Esophagus muscularis mucosa (tissue), 4 donors: Measurements from ENCODE around the gene TMEM242. TPM values are rescaled to one million over a fixed set of nuclear protein-coding genes. Genes with fewer than 3 reads are reported as not detected.

Experiments used
- DNase-seq: peaks from one replicate; pipeline ENCODE4 v3.0.0-alpha.2; 2017; ENCODE audit errors: extremely low spot score
- H3K27ac ChIP-seq, 4 donors: fragments of 200-600 bp; sonication (generic); replicated peaks in 1 of 4; 1 replicate in 3 of 4; 2 replicates in 1 of 4; pipeline ENCODE4 v1.5.1; 2016 to 2019; ENCODE audit warnings: mild to moderate bottlenecking in 1 of 4
- H3K27me3 ChIP-seq, 4 donors: fragments of 200-600 bp; sonication (generic); one replicate each; pipeline versions ENCODE4 v1.5.1 to v1.6.0; 2016 to 2019
- H3K36me3 ChIP-seq, 4 donors: fragments of 200-600 bp; sonication (generic); one replicate each; pipeline ENCODE4 v1.5.1; 2016 to 2019
- H3K4me1 ChIP-seq, 4 donors: fragments of 200-600 bp; sonication (generic); one replicate each; pipeline ENCODE4 v1.5.1; 2016 to 2019
- H3K4me3 ChIP-seq, 4 donors: fragments of 200-600 bp; sonication (generic); 1 replicate in 2 of 4; 2 replicates in 2 of 4; pipeline ENCODE4 v1.5.1; 2016 to 2019; ENCODE audit warnings: mild to moderate bottlenecking in 4 of 4, moderate library complexity in 1 of 4
- H3K9me3 ChIP-seq, 4 donors: fragments of 200-600 bp; sonication (generic); 1 replicate in 3 of 4; 2 replicates in 1 of 4; pipeline ENCODE4 v1.5.1; 2016 to 2019
- CTCF ChIP-seq, 3 experiments: fragments of 200-600 bp in 2 of 3; fragments of 450-650 bp in 1 of 3; sonication (generic) in 2 of 3; IDR thresholded peaks; one replicate each; pipeline ENCODE4 v1.5.1; 2017 to 2019; ENCODE audit warnings: antibody characterized with exemption in 3 of 3, mild to moderate bottlenecking in 2 of 3, moderate library complexity in 1 of 3
- EP300 ChIP-seq: sonication (generic); formaldehyde crosslinking; IDR thresholded peaks from one replicate; pipeline ENCODE4 v1.6.1; 2017; ENCODE audit warnings: antibody characterized with exemption
- POLR2A ChIP-seq: fragments of 450-650 bp; IDR thresholded peaks from one replicate; pipeline ENCODE4 v1.6.1; 2017; ENCODE audit warnings: antibody characterized with exemption, moderate library complexity, mild to moderate bottlenecking, low read depth
- POLR2AphosphoS5 ChIP-seq, 2 donors: sonication (generic); formaldehyde crosslinking; IDR thresholded peaks; one replicate each; pipeline ENCODE4 v1.6.1; 2017; ENCODE audit warnings: antibody characterized with exemption in 2 of 2
- WGBS: methylation state at CpG from one replicate; pipeline ENCODE4 v1.1.5; 2018; 5-methylcytosine and 5-hydroxymethylcytosine counted together
- intact Hi-C: fragments of 100-400 bp; cut with DNase I; formaldehyde crosslinking; loops from one replicate; pipeline ENCODE4 v1.15.1; 2023
- total RNA-seq, 4 donors: library from RNA; depleted of rRNA; stranded (reverse); fragments of >200 nt; gene quantifications; one replicate each; pipeline versions ENCODE4 v1.1.0 to v1.2.1, GENCODE V29; 2016

Gene TMEM242
- total RNA-seq, 4 donors from 2014 or later = 6.1 to 10.1 (median 8.0) TPM

- intact Hi-C loops = no loop called here
- WGBS = 91% methylated on average over 3 of the region's 3 CpGs
- no peaks in the 10 kb centered on the region for H3K9me3 ChIP-seq
- DNase-seq = peak; percentile 7
- H3K27me3 ChIP-seq = peaks cover 0 to 11% (median 0%) of the 10 kb centered on the region in 4 donors
- no peak overlapping the region for H3K27ac ChIP-seq
- no peaks in the 10 kb centered on the region for H3K36me3 ChIP-seq
- TF ChIP-seq CTCF (IDR thresholded peaks at IDR 0.05) (no peak), EP300 (no peak), POLR2A (no peak), POLR2AphosphoS5 (IDR thresholded peaks at IDR 0.05) (no peak)
- no peaks in the 10 kb centered on the region for H3K4me1 ChIP-seq
- no peak overlapping the region for H3K4me3 ChIP-seq
Observed at GRCh38 chr6:157333956-157334355, 10.6 kb upstream of the TMEM242 start.

- H3K27ac ChIP-seq = no peak overlapping the region
- H3K36me3 ChIP-seq = no peaks in the 10 kb centered on the region
- no peaks in the 10 kb centered on the region for H3K4me1 ChIP-seq
- WGBS = 82% methylated on average over 4 of the region's 4 CpGs
- DNase-seq = peak; percentile 10
- H3K9me3 ChIP-seq = no peaks in the 10 kb centered on the region
- no peak for TF ChIP-seq POLR2A
- TF ChIP-seq POLR2AphosphoS5 (IDR thresholded peaks at IDR 0.05) = no peak
- TF ChIP-seq EP300 = no peak
- TF ChIP-seq CTCF (IDR thresholded peaks at IDR 0.05) = no peak
- peaks cover 0 to 11% (median 0%) of the 10 kb centered on the region in 4 donors for H3K27me3 ChIP-seq
- intact Hi-C loops = no loop called here
- H3K4me3 ChIP-seq = no peak overlapping the region
Observed at GRCh38 chr6:157333537-157333936, 10.2 kb upstream of the TMEM242 start.

GRCh38 chr6:157332813-157333212 is 9.5 kb upstream of the TMEM242 start:
- Histone ChIP-seq H3K4me3 (no peak overlapping the region), H3K27me3 (peaks cover 0 to 11% (median 0%) of the 10 kb centered on the region in 4 donors), H3K9me3 (no peaks in the 10 kb centered on the region), H3K4me1 (no peaks in the 10 kb centered on the region), H3K27ac (no peak overlapping the region), H3K36me3 (no peaks in the 10 kb centered on the region)
- TF ChIP-seq POLR2AphosphoS5 (IDR thresholded peaks at IDR 0.05) = no peak
- no peak for TF ChIP-seq CTCF (IDR thresholded peaks at IDR 0.05)
- 86% methylated on average over 6 of the region's 7 CpGs for WGBS
- no peak for DNase-seq
- intact Hi-C loops = no loop called here

- peaks cover 0 to 11% (median 0%) of the 10 kb centered on the region in 4 donors for H3K27me3 ChIP-seq
- intact Hi-C loops = no loop called here
- H3K4me3 ChIP-seq = no peak overlapping the region
- DNase-seq = peak; percentile 7
- H3K9me3 ChIP-seq = no peaks in the 10 kb centered on the region
- no peak for TF ChIP-seq POLR2A
- no peak for TF ChIP-seq CTCF (IDR thresholded peaks at IDR 0.05)
- TF ChIP-seq POLR2AphosphoS5 (IDR thresholded peaks at IDR 0.05) = no peak
- no peak for TF ChIP-seq EP300
- no peak overlapping the region for H3K27ac ChIP-seq
- peaks cover 0 to 6% (median 0%) of the 10 kb centered on the region in 4 donors for H3K4me1 ChIP-seq
- H3K36me3 ChIP-seq = no peaks in the 10 kb centered on the region
- 43% methylated on average over 2 of the region's 2 CpGs for WGBS
Observed at GRCh38 chr6:157330831-157331230, 7.5 kb upstream of the TMEM242 start.

- H3K4me3 ChIP-seq = no peak overlapping the region
- 83% methylated on average over 1 of the region's 1 CpG for WGBS
- peak; percentile 7 for DNase-seq
- H3K4me1 ChIP-seq = peaks cover 0 to 6% (median 0%) of the 10 kb centered on the region in 4 donors
- peaks cover 0 to 11% (median 0%) of the 10 kb centered on the region in 4 donors for H3K27me3 ChIP-seq
- no peak overlapping the region for H3K27ac ChIP-seq
- no peak for TF ChIP-seq EP300
- TF ChIP-seq CTCF (IDR thresholded peaks at IDR 0.05) = no peak
- TF ChIP-seq POLR2A = no peak
- TF ChIP-seq POLR2AphosphoS5 (IDR thresholded peaks at IDR 0.05) = no peak
- H3K9me3 ChIP-seq = no peaks in the 10 kb centered on the region
- intact Hi-C loops = no loop called here
- no peaks in the 10 kb centered on the region for H3K36me3 ChIP-seq
Observed at GRCh38 chr6:157329829-157330228, 6.5 kb upstream of the TMEM242 start.
